Measurements from ENCODE around the gene MYRF.

DNA sequence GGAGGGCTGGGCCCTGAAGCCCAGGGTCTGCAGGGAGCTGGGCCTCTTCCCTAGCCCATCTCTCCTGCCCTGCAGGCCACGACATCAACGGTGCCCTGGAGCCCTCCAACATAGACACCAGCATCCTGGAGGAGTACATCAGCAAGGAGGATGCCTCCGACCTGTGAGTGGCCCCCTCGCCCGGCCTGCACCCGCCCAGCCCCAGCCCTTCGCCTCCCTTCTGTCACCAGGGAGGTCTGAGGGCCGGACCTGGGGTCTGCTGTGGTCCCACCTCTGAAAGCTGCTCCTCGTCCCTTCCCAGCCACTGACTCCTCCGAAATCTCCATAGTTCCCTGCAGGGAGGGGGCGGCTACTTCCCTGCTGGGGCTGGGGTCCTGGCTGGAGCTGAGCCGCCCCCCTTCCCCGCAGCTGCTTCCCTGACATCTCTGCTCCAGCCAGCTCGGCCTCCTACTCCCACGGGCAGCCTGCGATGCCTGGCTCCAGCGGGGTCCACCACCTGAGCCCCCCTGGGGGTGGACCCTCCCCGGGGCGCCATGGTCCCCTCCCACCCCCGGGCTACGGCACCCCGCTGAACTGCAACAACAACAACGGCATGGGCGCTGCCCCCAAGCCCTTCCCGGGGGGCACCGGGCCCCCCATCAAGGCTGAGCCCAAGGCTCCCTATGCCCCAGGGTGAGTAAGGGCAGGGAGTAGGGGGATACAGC, 13.3 kb downstream of the MYRF start:
- TF ChIP-seq CREB1 (IDR thresholded peaks at IDR 0.05) (no peak), CREB1 (CRISPR knock-in tag; IDR thresholded peaks at IDR 0.05) (no peak), SMAD1 (IDR thresholded peaks at IDR 0.05; ENCODE audit: low read depth, low read length, partially characterized antibody) (no peak), POLR2A (conservative IDR thresholded peaks at IDR 0.05) (no peak), NR2C2 (CRISPR knock-in tag; IDR thresholded peaks at IDR 0.05) (no peak), NR2C2 (tag; IDR thresholded peaks at IDR 0.05) (no peak), NBN (IDR thresholded peaks at IDR 0.05; ENCODE audit: low read depth) (no peak), SREBF2 (CRISPR knock-in tag; IDR thresholded peaks at IDR 0.05) (no peak)

All from K562 (cell line).